H1 (cell line): ENCODE data around the gene SLC38A2. TPM values are rescaled to one million over a fixed set of nuclear protein-coding genes. Genes with fewer than 3 reads are reported as not detected.
A peak's percentile ranks its signal among the peaks of the same experiment; 100 is the strongest.

Source experiments
- BCL11A ChIP-seq, 2 experiments: IDR thresholded peaks; one replicate each; pipeline ENCODE4 v1.6.1; 2011; ENCODE audit warnings: low read depth in 2 of 2, low read length in 2 of 2, mild to moderate bottlenecking in 2 of 2
- CBX5 ChIP-seq: fragments of 300-800, 300-1000 bp; sonication (generic); IDR thresholded peaks from 2 replicates; pipeline ENCODE4 v1.7.1; 2016; ENCODE audit warnings: antibody characterized with exemption, low read length, low read depth
- CHD2 ChIP-seq: IDR thresholded peaks from 2 replicates; pipeline ENCODE4 v1.6.1; 2012; ENCODE audit warnings: low read length, improper control_type of control experiment
- CHD7 ChIP-seq: fragments of 300-600 bp; sonication (generic); IDR thresholded peaks from 2 replicates; pipeline ENCODE4 v1.7.1; 2012; ENCODE audit warnings: low read length, moderate library complexity, mild to moderate bottlenecking, inconsistent platforms; ENCODE audit not compliant: insufficient replicate concordance
- CTBP2 ChIP-seq: IDR thresholded peaks from 2 replicates; pipeline ENCODE4 v1.7.0; 2011; ENCODE audit warnings: borderline replicate concordance, mild to moderate bottlenecking, moderate library complexity, mixed read lengths, low read length; ENCODE audit not compliant: insufficient read depth, insufficient read length
- KDM4A ChIP-seq: IDR thresholded peaks from one replicate; pipeline ENCODE4 v1.7.1; 2012; ENCODE audit warnings: low read depth, mild to moderate bottlenecking, moderate library complexity, low read length, inconsistent platforms; ENCODE audit not compliant: severe bottlenecking
- NRF1 ChIP-seq: IDR thresholded peaks from 2 replicates; pipeline ENCODE4 v1.6.1; 2011; ENCODE audit warnings: mild to moderate bottlenecking, low read depth, low read length, improper control_type of control experiment
- POLR2A ChIP-seq, 2 experiments: IDR thresholded peaks; 1 replicate in 1 of 2; 2 replicates in 1 of 2; pipeline ENCODE4 v1.6.1; 2011; ENCODE audit warnings: low read depth in 2 of 2, low read length in 2 of 2, mild to moderate bottlenecking in 2 of 2; ENCODE audit errors: control extremely low read depth in 1 of 2
- POLR2AphosphoS5 ChIP-seq: IDR thresholded peaks from 2 replicates; pipeline ENCODE4 v1.6.1; 2011; ENCODE audit warnings: low read depth, low read length
- SAP30 ChIP-seq: fragments of 300-600 bp; sonication (generic); IDR thresholded peaks from 2 replicates; pipeline ENCODE4 v1.7.1; 2012; ENCODE audit warnings: low read length, moderate library complexity, mild to moderate bottlenecking, inconsistent platforms; ENCODE audit not compliant: insufficient read depth, insufficient replicate concordance
- SP4 ChIP-seq: IDR thresholded peaks from 2 replicates; pipeline ENCODE4 v1.6.1; 2012; ENCODE audit warnings: low read length, inconsistent platforms
- polyA plus RNA-seq, 7 experiments: library from polyadenylated mRNA; depleted of rRNA in 3 of 7; stranded (reverse) in 5 of 7; unstranded in 2 of 7; fragments of >200 nt in 5 of 7; fragments of 200-250 nt in 2 of 7; gene quantifications; 1 replicate in 5 of 7; 2 replicates in 1 of 7; 4 replicates in 1 of 7; pipeline versions ENCODE4 v1.2.1 to v1.2.3, GENCODE V29; 2011 to 2013; ENCODE audit warnings: missing spikeins in 2 of 7, mixed read lengths in 2 of 7
- total RNA-seq: library from RNA; stranded (reverse); fragmentation: NEBNext Ultra II Directional; extraction: Animal tissue kit (Norgen Biotek cat#: 25700); gene quantifications from 2 replicates; pipeline ENCODE4 v1.2.1, GENCODE V29; 2021

The SLC38A2 gene
- total and polyA plus RNA-seq, 2 of the 8 experiments (the other 6 are each of a cell fraction or from before 2014, with no cell fraction given) = 163 to 684 TPM

GRCh38 chr12:46372544-46373300, at the start of gene SLC38A2 (continued):
- TF ChIP-seq CHD7 = no peak
- no peak for TF ChIP-seq CBX5
- TF ChIP-seq SAP30 = no peak
- TF ChIP-seq NRF1 = no peak
- TF ChIP-seq POLR2A (IDR thresholded peaks at IDR 0.05; ENCODE audit: control extremely low read depth in 1 of 2, low read depth in 2 of 2, low read length in 2 of 2) = peak; percentile 98 to 99
- TF ChIP-seq SP4 = 0 out of 2 replicates have a peak, but pooled peaks have one; percentile 19
- no peak for TF ChIP-seq CTBP2
- TF ChIP-seq POLR2AphosphoS5 = peak; percentile 100
- no peak for TF ChIP-seq CHD2
- TF ChIP-seq KDM4A = peak; percentile 4
- TF ChIP-seq BCL11A (IDR thresholded peaks at IDR 0.05; ENCODE audit: low read depth in 2 of 2, low read length in 2 of 2) = no peak
